ENCODE measurements around the gene MCF2L.

MCF2L gene

DNA sequence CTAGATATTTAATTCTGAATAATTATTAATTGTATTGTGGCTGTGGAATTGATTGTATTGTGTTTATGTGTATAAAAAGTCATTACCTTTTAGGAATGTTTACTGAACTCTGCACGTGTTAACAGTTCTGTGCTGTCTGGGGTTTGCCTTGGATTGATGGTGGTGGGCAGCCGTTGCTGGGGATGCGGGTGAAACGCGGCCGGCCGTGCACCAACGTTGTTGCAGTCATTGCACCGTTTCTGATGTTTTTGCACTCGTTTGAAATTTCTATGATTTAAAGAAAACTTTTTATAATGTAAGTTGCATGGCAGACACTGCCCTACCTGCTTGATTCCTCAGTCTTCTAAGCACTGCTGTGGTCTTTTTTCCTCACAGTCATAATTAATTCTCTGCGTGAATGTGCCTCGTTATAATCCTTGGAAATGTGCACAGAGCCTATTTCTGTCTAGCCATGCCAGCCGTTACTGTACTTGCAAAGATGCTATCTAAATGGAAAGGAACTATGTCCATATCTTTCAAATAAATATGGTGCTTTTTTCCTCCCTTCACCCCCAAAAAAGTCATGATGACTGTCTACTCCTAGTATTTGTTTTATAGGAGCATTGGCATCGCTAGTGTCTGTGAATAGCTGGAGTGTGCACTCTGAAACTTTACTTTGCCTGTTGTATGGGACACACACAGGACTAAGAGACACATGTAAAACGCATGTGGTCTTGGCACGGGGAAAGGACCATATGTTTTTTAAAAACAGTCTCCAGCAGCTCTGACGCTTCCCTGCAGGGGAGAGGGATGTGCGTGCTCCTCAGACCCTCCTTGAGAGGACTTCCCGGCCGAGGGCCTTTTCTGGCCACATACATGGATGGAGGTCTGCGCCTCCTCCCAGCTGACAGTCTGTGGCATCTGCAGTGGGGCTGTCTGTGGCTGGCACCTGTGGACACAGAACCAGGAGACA lies 40.7 kb upstream of the MCF2L start:
- DNase-seq (ENCODE audit: low read depth, low spot score), result no peak
- H3K4me3 ChIP-seq (ENCODE audit: low read depth, low read length), result no peak overlapping the region
- TF ChIP-seq, protein P1, sequence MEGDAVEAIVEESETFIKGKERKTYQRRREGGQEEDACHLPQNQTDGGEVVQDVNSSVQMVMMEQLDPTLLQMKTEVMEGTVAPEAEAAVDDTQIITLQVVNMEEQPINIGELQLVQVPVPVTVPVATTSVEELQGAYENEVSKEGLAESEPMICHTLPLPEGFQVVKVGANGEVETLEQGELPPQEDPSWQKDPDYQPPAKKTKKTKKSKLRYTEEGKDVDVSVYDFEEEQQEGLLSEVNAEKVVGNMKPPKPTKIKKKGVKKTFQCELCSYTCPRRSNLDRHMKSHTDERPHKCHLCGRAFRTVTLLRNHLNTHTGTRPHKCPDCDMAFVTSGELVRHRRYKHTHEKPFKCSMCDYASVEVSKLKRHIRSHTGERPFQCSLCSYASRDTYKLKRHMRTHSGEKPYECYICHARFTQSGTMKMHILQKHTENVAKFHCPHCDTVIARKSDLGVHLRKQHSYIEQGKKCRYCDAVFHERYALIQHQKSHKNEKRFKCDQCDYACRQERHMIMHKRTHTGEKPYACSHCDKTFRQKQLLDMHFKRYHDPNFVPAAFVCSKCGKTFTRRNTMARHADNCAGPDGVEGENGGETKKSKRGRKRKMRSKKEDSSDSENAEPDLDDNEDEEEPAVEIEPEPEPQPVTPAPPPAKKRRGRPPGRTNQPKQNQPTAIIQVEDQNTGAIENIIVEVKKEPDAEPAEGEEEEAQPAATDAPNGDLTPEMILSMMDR (IDR thresholded peaks at IDR 0.05; ENCODE audit: low read depth, low read length), result no peak
- in situ Hi-C loops (cut with HindIII; ENCODE audit: low sequenced_read_pairs), result no loop called here

GRCh38 chr13:112928972-112929782 lies 39.8 kb upstream of the MCF2L start:
- TF ChIP-seq, protein P1 (IDR thresholded peaks at IDR 0.05; ENCODE audit: low read depth, low read length), result no peak
- H3K4me3 ChIP-seq (ENCODE audit: low read depth, low read length), result no peak overlapping the region
- in situ Hi-C loops (cut with HindIII; ENCODE audit: low sequenced_read_pairs), result no loop called here
- DNase-seq (ENCODE audit: low read depth, low spot score), result peak; percentile 4

- no peak overlapping the region for H3K4me3 ChIP-seq (ENCODE audit: low read depth, low read length)
- no peak for DNase-seq (ENCODE audit: low read depth, low spot score)
- TF ChIP-seq, protein P1 (IDR thresholded peaks at IDR 0.05; ENCODE audit: low read depth, low read length), result no peak
- in situ Hi-C loops (cut with HindIII; ENCODE audit: low sequenced_read_pairs), result no loop called here
These were observed 39.3 kb upstream of the MCF2L start for GRCh38 chr13:112929783-112930055.

- TF ChIP-seq, protein P1 (IDR thresholded peaks at IDR 0.05; ENCODE audit: low read depth, low read length), result no peak
- in situ Hi-C loops (cut with HindIII; ENCODE audit: low sequenced_read_pairs), result no loop called here
- H3K4me3 ChIP-seq (ENCODE audit: low read depth, low read length), result no peak overlapping the region
- DNase-seq (ENCODE audit: low read depth, low spot score), result no peak
These were observed 38.8 kb upstream of the MCF2L start for GRCh38 chr13:112930192-112930591.

DNA sequence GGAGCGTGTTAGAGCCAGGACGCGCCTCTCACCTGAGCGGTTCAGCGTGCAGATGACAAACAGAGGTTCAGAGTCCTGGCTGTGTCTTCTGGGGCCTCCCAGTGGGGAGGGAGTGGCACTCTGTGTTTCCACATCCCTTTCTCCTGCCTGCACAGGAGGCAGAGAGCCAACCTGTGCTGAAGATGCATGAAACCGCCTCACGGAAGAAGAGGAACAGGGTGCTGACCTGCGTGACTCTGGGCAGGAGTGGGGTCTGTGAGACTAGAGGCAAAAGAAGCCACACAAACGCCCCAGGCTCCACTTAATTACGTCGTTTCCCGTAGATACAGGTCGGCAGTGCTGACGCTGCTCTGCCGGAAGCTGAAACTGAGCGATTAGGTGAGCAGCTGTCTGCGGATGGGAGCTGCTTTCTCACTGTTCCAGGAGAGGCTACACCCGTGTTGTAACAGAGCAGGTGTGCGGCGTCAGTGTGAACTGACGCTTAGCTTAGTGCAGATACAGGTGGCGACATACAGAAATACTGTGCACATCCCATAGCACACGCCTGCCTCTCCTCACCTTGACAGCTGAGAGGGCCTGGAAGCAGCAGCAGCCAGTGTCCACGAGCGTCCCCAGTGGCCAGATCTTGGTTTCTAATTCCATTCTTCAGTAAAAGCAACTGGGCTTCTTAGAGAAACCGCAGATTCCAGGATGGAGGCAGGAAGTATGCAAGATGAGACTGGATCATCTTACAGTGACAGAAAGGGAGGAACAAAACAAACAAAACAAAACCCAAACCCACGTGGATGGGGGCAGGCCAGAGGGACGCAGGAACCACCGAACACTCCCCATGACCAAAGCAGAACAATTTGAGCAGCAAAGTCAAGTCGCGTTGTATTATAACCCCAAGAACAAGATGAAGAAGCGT lies 37.7 kb upstream of the MCF2L start:
- H3K4me3 ChIP-seq (ENCODE audit: low read depth, low read length), result no peak overlapping the region
- DNase-seq (ENCODE audit: low read depth, low spot score), result peak; percentile 14
- in situ Hi-C loops (cut with HindIII; ENCODE audit: low sequenced_read_pairs), result no loop called here

More for the DNA sequence above, 37.7 kb upstream of the MCF2L start:
- TF ChIP-seq, protein P1 (IDR thresholded peaks at IDR 0.05; ENCODE audit: low read depth, low read length), result peak; percentile 60

Measured in astrocyte of the spinal cord (primary cell).